HepG2 (cell line): ENCODE results near the gene BEX3. TPM values are rescaled to one million over a fixed set of nuclear protein-coding genes. Genes with fewer than 3 reads are reported as not detected.

ENCODE experiments used
- ATAC-seq: fragments of 200-7000 bp; cut with Tn5 transposase; 3 replicates; pipeline ENCODE4 v1.9.1; 2020; ENCODE audit warnings: mild to moderate bottlenecking, moderate library complexity
- BruUV-seq: library from RNA; stranded (reverse); fragments of 400-500 nt; replicated peaks from 2 replicates; lab custom pipeline; 2021; lab: Mats Ljungman, UMichigan
- CTCF ChIA-PET: fragments of 300-600 bp; formaldehyde crosslinking; extraction: SDS; loops from one replicate; lab custom pipeline; 2021; ENCODE audit warnings: low total read pairs, inconsistent platforms, low intra/inter-chr PET ratio; lab: Yijun Ruan, JAX
- POLR2A ChIA-PET: fragments of 350-600 bp; sonication (Branson Sonifier 250); formaldehyde crosslinking; loops from one replicate; lab custom pipeline; 2020; ENCODE audit warnings: antibody characterized with exemption, inconsistent platforms; lab: Yijun Ruan, JAX
- DNase-seq: peaks from one replicate; pipeline ENCODE4 v3.0.0-alpha.2; 2015; ENCODE audit warnings: low spot score
- FAIRE-seq: peaks from 3 replicates; lab custom pipeline; 2011; peaks lifted over from hg19 to GRCh38; lab: Jason Lieb, UNC
- H2AFZ ChIP-seq: one replicate; pipeline ENCODE4 v1.6.1; 2011; ENCODE audit warnings: low read length, inconsistent platforms
- H3K27ac ChIP-seq: fragments of 300-600 bp; 3 replicates; pipeline ENCODE4 v1.8.0; 2011; ENCODE audit warnings: mixed run types, mild to moderate bottlenecking, mixed read lengths, low read length, inconsistent platforms; ENCODE audit not compliant: insufficient read depth; ENCODE audit errors: extremely low read length
- H3K27me3 ChIP-seq, 2 experiments: fragments of 200-600 bp in 1 of 2; 2 replicates in 1 of 2; 3 replicates in 1 of 2; pipeline versions ENCODE4 v1.6.0 to v1.8.0; 2011; ENCODE audit warnings: low read length in 2 of 2, mild to moderate bottlenecking in 2 of 2, moderate library complexity in 2 of 2, inconsistent platforms in 1 of 2; ENCODE audit not compliant: insufficient read depth in 2 of 2, control insufficient read depth in 1 of 2
- H3K36me3 ChIP-seq, 2 experiments: fragments of 200-600 bp in 1 of 2; replicated peaks in 1 of 2; 2 replicates in 1 of 2; 3 replicates in 1 of 2; pipeline versions ENCODE4 v1.5.1 to v1.8.0; 2011; ENCODE audit warnings: low read length in 2 of 2, inconsistent platforms in 1 of 2; ENCODE audit not compliant: insufficient read depth in 2 of 2, control insufficient read depth in 1 of 2
- H3K4me1 ChIP-seq: 2 replicates; pipeline ENCODE4 v1.5.1; 2012; ENCODE audit warnings: low read length, inconsistent platforms; ENCODE audit not compliant: insufficient read depth
- H3K4me2 ChIP-seq: 2 replicates; pipeline ENCODE4 v1.6.0; 2011; ENCODE audit warnings: low read depth, low read length, inconsistent platforms
- H3K4me3 ChIP-seq, 3 experiments: fragments of 200-600 bp in 1 of 3; sonication (generic), shearing (Covaris generic) in 1 of 3; replicated peaks in 1 of 3; 2 replicates each; pipeline ENCODE4 v1.5.1; 2011 to 2016; ENCODE audit warnings: low read length in 3 of 3, inconsistent platforms in 2 of 3, low read depth in 2 of 3, mild to moderate bottlenecking in 2 of 3, control low read depth in 1 of 3, mixed read lengths in 1 of 3; ENCODE audit not compliant: insufficient read depth in 1 of 3
- H3K79me2 ChIP-seq: one replicate; pipeline ENCODE4 v1.6.1; 2011; ENCODE audit warnings: low read length, inconsistent platforms; ENCODE audit not compliant: insufficient read depth
- H3K9ac ChIP-seq: 2 replicates; pipeline ENCODE4 v1.6.0; 2011; ENCODE audit warnings: mild to moderate bottlenecking, low read depth, low read length, inconsistent platforms; ENCODE audit not compliant: insufficient read depth
- H3K9me3 ChIP-seq: 2 replicates; pipeline ENCODE4 v1.5.1; 2012; ENCODE audit warnings: mild to moderate bottlenecking, low read length
- H4K20me1 ChIP-seq: 2 replicates; pipeline ENCODE4 v1.6.0; 2011; ENCODE audit warnings: inconsistent platforms, mild to moderate bottlenecking, low read length, moderate library complexity; ENCODE audit not compliant: insufficient read depth
- ARNT2 ChIP-seq: sonication (generic); formaldehyde crosslinking; IDR thresholded peaks from 2 replicates; pipeline ENCODE4 v1.8.0; 2022; ENCODE audit warnings: mild to moderate bottlenecking, low read depth, missing genetic modification reagents, moderate library complexity
- GPN1 ChIP-seq: sonication (generic); formaldehyde crosslinking; IDR thresholded peaks from 2 replicates; pipeline ENCODE4 v1.5.1; 2020; ENCODE audit warnings: missing genetic modification reagents, borderline replicate concordance
- KAT7 ChIP-seq: IDR thresholded peaks from 2 replicates; pipeline ENCODE4 v1.6.1; 2018; ENCODE audit warnings: borderline replicate concordance, missing compliant biosample characterization
- SOX6 ChIP-seq, 2 experiments: fragments of 450-650 bp in 1 of 2; sonication (generic) in 1 of 2; formaldehyde crosslinking in 1 of 2; IDR thresholded peaks; 2 replicates each; pipeline versions ENCODE4 v1.4.0 to v1.6.1; 2017 to 2020; ENCODE audit warnings: antibody characterized with exemption in 1 of 2, mild to moderate bottlenecking in 1 of 2, missing genetic modification reagents in 1 of 2
- TSC22D2 ChIP-seq: sonication (generic); formaldehyde crosslinking; IDR thresholded peaks from 2 replicates; pipeline ENCODE4 v1.5.1; 2020; ENCODE audit warnings: missing genetic modification reagents, mild to moderate bottlenecking, borderline replicate concordance
- ZBTB20 ChIP-seq: sonication (generic); formaldehyde crosslinking; IDR thresholded peaks from 2 replicates; pipeline ENCODE4 v1.8.1; 2023; ENCODE audit warnings: missing genetic modification reagents, low read depth, mild to moderate bottlenecking, borderline replicate concordance
- ZKSCAN8 ChIP-seq: IDR thresholded peaks from 2 replicates; pipeline ENCODE4 v1.6.1; 2016; ENCODE audit warnings: borderline replicate concordance, missing genetic modification reagents, missing compliant biosample characterization
- ZNF143 ChIP-seq: sonication (generic); formaldehyde crosslinking; IDR thresholded peaks from 2 replicates; pipeline ENCODE4 v1.4.0; 2020; ENCODE audit warnings: missing genetic modification reagents
- ZNF234 ChIP-seq: sonication (generic); formaldehyde crosslinking; conservative IDR thresholded peaks from 2 replicates; pipeline ENCODE4 v1.5.1; 2020; ENCODE audit warnings: mild to moderate bottlenecking, missing genetic modification reagents
- ZNF3 ChIP-seq: IDR thresholded peaks from 2 replicates; pipeline ENCODE4 v1.7.0; 2017; ENCODE audit warnings: inconsistent platforms
- ZNF343 ChIP-seq: sonication (generic); formaldehyde crosslinking; IDR thresholded peaks from 2 replicates; pipeline ENCODE4 v1.4.0; 2020; ENCODE audit warnings: mild to moderate bottlenecking, missing genetic modification reagents
- WGBS: methylation state at CpG from one replicate; pipeline ENCODE4 v1.1.6; 2017; ENCODE audit warnings: low lambda C conversion rate; 5-methylcytosine and 5-hydroxymethylcytosine counted together
- in situ Hi-C: cut with HindIII; loops from 2 replicates; pipeline ENCODE4 v1.10.0; 2017; ENCODE audit warnings: low pct_unique_long_range_greater_than_20kb; ENCODE audit not compliant: extremely low pct_ligation_motif_present
- intact Hi-C: fragments of 100-400 bp; cut with micrococcal nuclease; formaldehyde crosslinking; loops from one replicate; pipeline ENCODE4 v1.10.0; 2022; ENCODE audit not compliant: unreplicated experiment
- polyA plus RNA-seq, 8 experiments: library from polyadenylated mRNA; depleted of rRNA in 3 of 8; stranded (reverse) in 7 of 8; unstranded in 1 of 8; fragments of >200 nt; fragmentation: Illumina TruSeq in 4 of 8; extraction: Trizol in 4 of 8; gene quantifications; 2 replicates each; pipeline versions ENCODE4 v1.2.1 to v1.2.3, GENCODE V29; 2011 to 2016; ENCODE audit warnings: low read depth in 4 of 8, missing spikeins in 1 of 8, mixed read lengths in 1 of 8; ENCODE audit not compliant: insufficient read depth in 1 of 8
- total RNA-seq, 5 experiments: library from RNA; depleted of rRNA; stranded (reverse); fragments of >200 nt; fragmentation: Illumina TruSeq; extraction: Trizol; gene quantifications; 2 replicates each; pipeline ENCODE4 v1.2.3, GENCODE V29; 2016; ENCODE audit warnings: low read depth in 1 of 5
- TF ChIP-seq, protein P1 (sequence below): sonication (generic); formaldehyde crosslinking; IDR thresholded peaks from 2 replicates; pipeline ENCODE4 v1.9.0; 2021; ENCODE audit warnings: missing genetic modification reagents, borderline replicate concordance
- TF ChIP-seq, protein P2 (sequence below): sonication (generic); formaldehyde crosslinking; IDR thresholded peaks from 2 replicates; pipeline ENCODE4 v1.8.1; 2023; ENCODE audit warnings: mild to moderate bottlenecking, missing genetic modification reagents

Gene BEX3
- total and polyA plus RNA-seq, 2 of the 13 experiments (the other 11 are each of a cell fraction or from before 2014, with no cell fraction given) = 50.9 to 55.8 TPM

DNA sequence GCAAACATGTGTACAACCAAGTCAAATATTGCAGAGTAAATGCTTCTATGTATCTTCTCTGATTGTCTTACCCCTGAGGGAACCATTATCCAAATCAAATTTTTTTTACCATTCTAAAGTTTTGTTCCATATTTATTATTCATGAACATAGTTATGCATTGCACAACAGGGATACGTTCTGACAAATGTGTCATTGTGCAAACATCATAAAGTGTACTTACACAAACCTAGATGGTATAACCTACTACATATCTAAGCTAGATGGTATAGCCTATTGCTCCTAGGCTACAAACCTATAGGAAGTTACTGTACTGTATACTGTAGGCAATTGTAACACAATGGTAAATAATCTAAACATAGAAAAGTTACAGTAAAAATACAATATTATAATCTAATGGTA, 23.4 kb downstream of the BEX3 start:
- H3K4me1 ChIP-seq = 0 out of 2 replicates have a peak, but pooled peaks cover 9% of the 10 kb centered on the region
- H3K9ac ChIP-seq = no peak overlapping the region
- intact Hi-C loops (no loop called here), in situ Hi-C loops (no loop called here)
- H2AFZ ChIP-seq = no peak overlapping the region
- no peaks in the 10 kb centered on the region for H3K9me3 ChIP-seq
- H3K27me3 ChIP-seq = no peaks in the 10 kb centered on the region
- H3K79me2 ChIP-seq = no peaks in the 10 kb centered on the region
- ChIA-PET CTCF (no interaction called here), POLR2A (no interaction called here)
- FAIRE-seq = no peak
- 0% methylated on average over 1 of the region's 1 CpG for WGBS
- no peaks in the 10 kb centered on the region for H3K36me3 ChIP-seq
- BruUV-seq = no TSS peak
- no peak overlapping the region for H3K4me3 ChIP-seq
- no peak for DNase-seq
- H4K20me1 ChIP-seq = no peaks in the 10 kb centered on the region
- no peak overlapping the region for H3K27ac ChIP-seq
- H3K4me2 ChIP-seq = no peak overlapping the region
- no peak for ATAC-seq
- TF ChIP-seq ARNT2 = no peak
- no peak for TF ChIP-seq ZNF343 (CRISPR knock-in tag)
- TF ChIP-seq ZNF234 = no peak
- no peak for TF ChIP-seq TSC22D2 (CRISPR knock-in tag)
- TF ChIP-seq GPN1 (CRISPR knock-in tag) = no peak
- TF ChIP-seq ZNF143 (CRISPR knock-in tag) = no peak
- TF ChIP-seq ZBTB20 (CRISPR knock-in tag) = no peak
- TF ChIP-seq, protein P1, sequence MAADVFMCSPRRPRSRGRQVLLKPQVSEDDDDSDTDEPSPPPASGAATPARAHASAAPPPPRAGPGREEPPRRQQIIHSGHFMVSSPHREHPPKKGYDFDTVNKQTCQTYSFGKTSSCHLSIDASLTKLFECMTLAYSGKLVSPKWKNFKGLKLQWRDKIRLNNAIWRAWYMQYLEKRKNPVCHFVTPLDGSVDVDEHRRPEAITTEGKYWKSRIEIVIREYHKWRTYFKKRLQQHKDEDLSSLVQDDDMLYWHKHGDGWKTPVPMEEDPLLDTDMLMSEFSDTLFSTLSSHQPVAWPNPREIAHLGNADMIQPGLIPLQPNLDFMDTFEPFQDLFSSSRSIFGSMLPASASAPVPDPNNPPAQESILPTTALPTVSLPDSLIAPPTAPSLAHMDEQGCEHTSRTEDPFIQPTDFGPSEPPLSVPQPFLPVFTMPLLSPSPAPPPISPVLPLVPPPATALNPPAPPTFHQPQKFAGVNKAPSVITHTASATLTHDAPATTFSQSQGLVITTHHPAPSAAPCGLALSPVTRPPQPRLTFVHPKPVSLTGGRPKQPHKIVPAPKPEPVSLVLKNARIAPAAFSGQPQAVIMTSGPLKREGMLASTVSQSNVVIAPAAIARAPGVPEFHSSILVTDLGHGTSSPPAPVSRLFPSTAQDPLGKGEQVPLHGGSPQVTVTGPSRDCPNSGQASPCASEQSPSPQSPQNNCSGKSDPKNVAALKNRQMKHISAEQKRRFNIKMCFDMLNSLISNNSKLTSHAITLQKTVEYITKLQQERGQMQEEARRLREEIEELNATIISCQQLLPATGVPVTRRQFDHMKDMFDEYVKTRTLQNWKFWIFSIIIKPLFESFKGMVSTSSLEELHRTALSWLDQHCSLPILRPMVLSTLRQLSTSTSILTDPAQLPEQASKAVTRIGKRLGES = no peak
- no peak for TF ChIP-seq SOX6 (IDR thresholded peaks at IDR 0.05)
- no peak for TF ChIP-seq SOX6 (CRISPR knock-in tag; IDR thresholded peaks at IDR 0.05)
- TF ChIP-seq, protein P2, sequence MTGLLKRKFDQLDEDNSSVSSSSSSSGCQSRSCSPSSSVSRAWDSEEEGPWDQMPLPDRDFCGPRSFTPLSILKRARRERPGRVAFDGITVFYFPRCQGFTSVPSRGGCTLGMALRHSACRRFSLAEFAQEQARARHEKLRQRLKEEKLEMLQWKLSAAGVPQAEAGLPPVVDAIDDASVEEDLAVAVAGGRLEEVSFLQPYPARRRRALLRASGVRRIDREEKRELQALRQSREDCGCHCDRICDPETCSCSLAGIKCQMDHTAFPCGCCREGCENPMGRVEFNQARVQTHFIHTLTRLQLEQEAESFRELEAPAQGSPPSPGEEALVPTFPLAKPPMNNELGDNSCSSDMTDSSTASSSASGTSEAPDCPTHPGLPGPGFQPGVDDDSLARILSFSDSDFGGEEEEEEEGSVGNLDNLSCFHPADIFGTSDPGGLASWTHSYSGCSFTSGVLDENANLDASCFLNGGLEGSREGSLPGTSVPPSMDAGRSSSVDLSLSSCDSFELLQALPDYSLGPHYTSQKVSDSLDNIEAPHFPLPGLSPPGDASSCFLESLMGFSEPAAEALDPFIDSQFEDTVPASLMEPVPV = no peak
- no peak for TF ChIP-seq KAT7 (CRISPR knock-in tag)
- no peak for TF ChIP-seq ZNF3
- no peak for TF ChIP-seq ZKSCAN8 (CRISPR knock-in tag)
